H9 (cell line): Measurements from ENCODE around the gene UBE2D1. TPM values are rescaled to one million over a fixed set of nuclear protein-coding genes. Genes with fewer than 3 reads are reported as not detected.

Experiments used
- DNase-seq: peaks from one replicate; pipeline ENCODE4 v3.0.0-alpha.2; 2017
- H2AFZ ChIP-seq: one replicate; pipeline ENCODE4 v1.6.1; 2013; ENCODE audit warnings: mild to moderate bottlenecking, low read length, control low read depth, moderate library complexity
- H2AK5ac ChIP-seq: 2 replicates; pipeline ENCODE4 v1.6.1; 2013; ENCODE audit warnings: low read length, control low read depth, mixed read lengths; ENCODE audit not compliant: insufficient read length
- H2BK120ac ChIP-seq: one replicate; pipeline ENCODE4 v1.6.1; 2013; ENCODE audit warnings: low read depth, mild to moderate bottlenecking, low read length, control low read depth, inconsistent platforms; ENCODE audit not compliant: poor library complexity, severe bottlenecking
- H2BK12ac ChIP-seq: 2 replicates; pipeline ENCODE4 v1.6.1; 2013; ENCODE audit warnings: low read length, control low read depth, mixed read lengths, low read depth; ENCODE audit not compliant: insufficient read length
- H2BK15ac ChIP-seq: 2 replicates; pipeline ENCODE4 v1.6.1; 2013; ENCODE audit warnings: low read depth, low read length, control low read depth
- H2BK20ac ChIP-seq: one replicate; pipeline ENCODE4 v1.6.1; 2013; ENCODE audit warnings: low read depth, mild to moderate bottlenecking, low read length, control low read depth, inconsistent platforms; ENCODE audit not compliant: poor library complexity, severe bottlenecking
- H2BK5ac ChIP-seq: 2 replicates; pipeline ENCODE4 v1.6.1; 2013; ENCODE audit warnings: low read length, control low read depth, mixed read lengths; ENCODE audit not compliant: insufficient read length
- H3K14ac ChIP-seq: 2 replicates; pipeline ENCODE4 v1.6.1; 2013; ENCODE audit warnings: low read length, control low read depth; ENCODE audit not compliant: insufficient read depth
- H3K18ac ChIP-seq: 2 replicates; pipeline ENCODE4 v1.6.1; 2013; ENCODE audit warnings: low read depth, mild to moderate bottlenecking, mixed read lengths, low read length, control low read depth; ENCODE audit not compliant: insufficient read length
- H3K23ac ChIP-seq: 2 replicates; pipeline ENCODE4 v1.6.1; 2013; ENCODE audit warnings: low read length, control low read depth, mixed read lengths, low read depth; ENCODE audit not compliant: insufficient read length
- H3K23me2 ChIP-seq: 2 replicates; pipeline ENCODE4 v1.6.1; 2013; ENCODE audit warnings: low read depth, mild to moderate bottlenecking, mixed read lengths, low read length, control low read depth; ENCODE audit not compliant: insufficient read length, poor library complexity, severe bottlenecking
- H3K27ac ChIP-seq: 2 replicates; pipeline ENCODE4 v1.5.1; 2013; ENCODE audit warnings: low read length, control low read depth, mixed read lengths, low read depth; ENCODE audit not compliant: insufficient read length
- H3K27me3 ChIP-seq: 2 replicates; pipeline ENCODE4 v1.6.1; 2013; ENCODE audit warnings: low read length, control low read depth, inconsistent platforms; ENCODE audit not compliant: insufficient read depth
- H3K4ac ChIP-seq: 2 replicates; pipeline ENCODE4 v1.6.1; 2013; ENCODE audit warnings: low read depth, mild to moderate bottlenecking, control low read depth, inconsistent platforms, low read length, moderate library complexity
- H3K4me1 ChIP-seq: 2 replicates; pipeline ENCODE4 v1.6.1; 2013; ENCODE audit warnings: low read length, control low read depth, inconsistent platforms; ENCODE audit not compliant: insufficient read depth
- H3K4me2 ChIP-seq: 2 replicates; pipeline ENCODE4 v1.6.1; 2013; ENCODE audit warnings: low read length, control low read depth, mixed read lengths; ENCODE audit not compliant: insufficient read length, insufficient read depth
- H3K56ac ChIP-seq: 2 replicates; pipeline ENCODE4 v1.6.1; 2013; ENCODE audit warnings: low read depth, mild to moderate bottlenecking, mixed read lengths, low read length, control low read depth; ENCODE audit not compliant: insufficient read length
- H3K79me1 ChIP-seq: 2 replicates; pipeline ENCODE4 v1.6.1; 2013; ENCODE audit warnings: low read depth, mild to moderate bottlenecking, moderate library complexity, low read length, control low read depth, inconsistent platforms; ENCODE audit not compliant: insufficient read depth, poor library complexity, severe bottlenecking
- H3K79me2 ChIP-seq: 2 replicates; pipeline ENCODE4 v1.6.1; 2013; ENCODE audit warnings: low read length, control low read depth, inconsistent platforms; ENCODE audit not compliant: insufficient read depth
- H3K9ac ChIP-seq: 2 replicates; pipeline ENCODE4 v1.6.1; 2013; ENCODE audit warnings: low read length, control low read depth, mixed read lengths; ENCODE audit not compliant: insufficient read length; ENCODE audit errors: extremely low read depth
- H3K9me3 ChIP-seq: one replicate; pipeline ENCODE4 v1.6.1; 2013; ENCODE audit warnings: low read depth, low read length, inconsistent platforms; ENCODE audit not compliant: control insufficient read depth
- H3T11ph ChIP-seq: one replicate; pipeline ENCODE4 v1.6.1; 2013; ENCODE audit warnings: mild to moderate bottlenecking, low read length, control low read depth, inconsistent platforms
- H4K20me1 ChIP-seq: one replicate; pipeline ENCODE4 v1.6.1; 2013; ENCODE audit not compliant: control insufficient read depth, insufficient read length, insufficient read depth
- H4K5ac ChIP-seq: 2 replicates; pipeline ENCODE4 v1.6.1; 2013; ENCODE audit warnings: low read depth, mild to moderate bottlenecking, mixed read lengths, low read length, control low read depth; ENCODE audit not compliant: insufficient read length
- H4K8ac ChIP-seq: replicated peaks from 2 replicates; pipeline ENCODE4 v1.6.1; 2013; ENCODE audit warnings: low read length, control low read depth, mixed read lengths, low read depth; ENCODE audit not compliant: insufficient read length
- H4K91ac ChIP-seq: 2 replicates; pipeline ENCODE4 v1.6.1; 2013; ENCODE audit warnings: low read depth, mild to moderate bottlenecking, moderate library complexity, mixed read lengths, low read length, control low read depth; ENCODE audit not compliant: insufficient read length
- H3K27ac Mint-ChIP-seq, 3 experiments: 2 replicates in 2 of 3; 3 replicates in 1 of 3; pipeline ENCODE4 v1.8.0; 2020 to 2021; ENCODE audit warnings: mixed read lengths in 3 of 3, mild to moderate bottlenecking in 1 of 3, moderate library complexity in 1 of 3
- H3K27me3 Mint-ChIP-seq: 2 replicates; pipeline ENCODE4 v1.8.0; 2021; ENCODE audit warnings: low read depth, mild to moderate bottlenecking, moderate library complexity, mixed read lengths
- H3K36me3 Mint-ChIP-seq, 3 experiments: 2 replicates in 2 of 3; 3 replicates in 1 of 3; pipeline ENCODE4 v1.8.0; 2020 to 2021; ENCODE audit warnings: low read depth in 3 of 3, mixed read lengths in 3 of 3; ENCODE audit not compliant: insufficient read depth in 1 of 3
- H3K4me1 Mint-ChIP-seq, 2 experiments: 2 replicates each; pipeline ENCODE4 v1.8.0; 2020; ENCODE audit warnings: mixed read lengths in 2 of 2
- H3K4me3 Mint-ChIP-seq, 2 experiments: 2 replicates in 1 of 2; 3 replicates in 1 of 2; pipeline ENCODE4 v1.8.0; 2020 to 2021; ENCODE audit warnings: mild to moderate bottlenecking in 2 of 2, mixed read lengths in 2 of 2, moderate library complexity in 1 of 2
- H3K9me3 Mint-ChIP-seq, 2 experiments: 2 replicates in 1 of 2; 3 replicates in 1 of 2; pipeline ENCODE4 v1.8.0; 2020; ENCODE audit warnings: mild to moderate bottlenecking in 2 of 2, mixed read lengths in 2 of 2, moderate library complexity in 1 of 2
- WGBS: extraction: QIAGEN DNeasy Blood & Tissue Kit; methylation state at CpG from one replicate; pipeline ENCODE4 v1.1.7; 2013; ENCODE audit warnings: missing lambda C conversion rate, low lambda C conversion rate, mixed read lengths; ENCODE audit not compliant: insufficient read length; ENCODE audit errors: extremely low coverage; 5-methylcytosine and 5-hydroxymethylcytosine counted together
- total RNA-seq: library from RNA; stranded (reverse); gene quantifications from 2 replicates; pipeline ENCODE4 v1.2.1, GENCODE V29; 2021
- TF ChIP-seq, protein P1 (sequence below): fragments of 200-600 bp; sonication (generic); conservative IDR thresholded peaks from 3 replicates; pipeline ENCODE4 v1.8.0; 2021; ENCODE audit warnings: antibody characterized with exemption, mild to moderate bottlenecking

UBE2D1 gene
- total RNA-seq, 1 experiment from 2014 or later: 26.8 TPM

DNA sequence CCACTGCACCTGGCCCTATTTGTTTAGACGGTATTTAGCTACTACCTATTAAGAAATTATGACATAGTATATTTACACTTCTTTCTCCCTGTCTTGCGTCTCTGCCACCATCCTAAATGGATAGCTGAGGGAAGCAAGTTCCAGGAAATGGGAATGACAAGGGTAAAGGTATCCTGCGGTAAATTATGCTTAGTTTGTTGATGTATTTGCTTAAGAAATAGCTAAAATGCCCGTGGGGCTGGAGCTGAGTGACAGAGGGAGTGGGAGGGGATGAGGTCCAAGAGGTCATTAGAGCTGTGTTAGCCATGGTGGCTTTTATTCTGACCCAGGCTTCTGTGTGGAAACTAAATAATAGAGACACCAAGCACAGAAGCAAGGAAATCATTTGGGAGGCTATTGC is 29.0 kb upstream of the UBE2D1 start:
- H3K4me1 Mint-ChIP-seq: peaks cover 3 to 4% of the 10 kb centered on the region in 2 experiments; a peak in 3 of 4 replicates
- Histone ChIP-seq H3K56ac (no peak overlapping the region), H2BK5ac (no peak overlapping the region), H2BK15ac (no peak overlapping the region), H2AK5ac (no peak overlapping the region), H2AFZ (no peak overlapping the region), H3K23me2 (no peaks in the 10 kb centered on the region), H4K5ac (no peak overlapping the region), H3K4me2 (no peak overlapping the region), H2BK20ac (no peak overlapping the region), H3T11ph (no peak overlapping the region), H3K79me1 (no peaks in the 10 kb centered on the region), H4K20me1 (no peaks in the 10 kb centered on the region), H2BK120ac (no peak overlapping the region), H3K23ac (no peak overlapping the region), H3K79me2 (no peaks in the 10 kb centered on the region), H4K91ac (no peak overlapping the region), H4K8ac (no peak overlapping the region), H3K14ac (no peak overlapping the region), H2BK12ac (no peak overlapping the region), H3K9me3 (no peaks in the 10 kb centered on the region), H3K27ac (no peak overlapping the region), H3K27me3 (no peaks in the 10 kb centered on the region), H3K4ac (no peak overlapping the region), H3K18ac (no peak overlapping the region), H3K4me1 (no peaks in the 10 kb centered on the region), H3K9ac (no peak overlapping the region)
- no peak overlapping the region for H3K27ac Mint-ChIP-seq
- no peaks in the 10 kb centered on the region for H3K36me3 Mint-ChIP-seq
- no peaks in the 10 kb centered on the region for H3K9me3 Mint-ChIP-seq
- H3K4me3 Mint-ChIP-seq: no peak overlapping the region
- no peak for DNase-seq
- WGBS: no CpG with 5 or more reads among the region's 4 CpGs
- TF ChIP-seq, protein P1, sequence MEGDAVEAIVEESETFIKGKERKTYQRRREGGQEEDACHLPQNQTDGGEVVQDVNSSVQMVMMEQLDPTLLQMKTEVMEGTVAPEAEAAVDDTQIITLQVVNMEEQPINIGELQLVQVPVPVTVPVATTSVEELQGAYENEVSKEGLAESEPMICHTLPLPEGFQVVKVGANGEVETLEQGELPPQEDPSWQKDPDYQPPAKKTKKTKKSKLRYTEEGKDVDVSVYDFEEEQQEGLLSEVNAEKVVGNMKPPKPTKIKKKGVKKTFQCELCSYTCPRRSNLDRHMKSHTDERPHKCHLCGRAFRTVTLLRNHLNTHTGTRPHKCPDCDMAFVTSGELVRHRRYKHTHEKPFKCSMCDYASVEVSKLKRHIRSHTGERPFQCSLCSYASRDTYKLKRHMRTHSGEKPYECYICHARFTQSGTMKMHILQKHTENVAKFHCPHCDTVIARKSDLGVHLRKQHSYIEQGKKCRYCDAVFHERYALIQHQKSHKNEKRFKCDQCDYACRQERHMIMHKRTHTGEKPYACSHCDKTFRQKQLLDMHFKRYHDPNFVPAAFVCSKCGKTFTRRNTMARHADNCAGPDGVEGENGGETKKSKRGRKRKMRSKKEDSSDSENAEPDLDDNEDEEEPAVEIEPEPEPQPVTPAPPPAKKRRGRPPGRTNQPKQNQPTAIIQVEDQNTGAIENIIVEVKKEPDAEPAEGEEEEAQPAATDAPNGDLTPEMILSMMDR: no peak
- no peaks in the 10 kb centered on the region; the same call in 1 of the 2 replicates for H3K27me3 Mint-ChIP-seq
